ENCODE measurements around the gene THBS4. TPM values are rescaled to one million over a fixed set of nuclear protein-coding genes. Genes with fewer than 3 reads are reported as not detected.

Gene THBS4
- total and polyA plus RNA-seq, 12 donors: 41.1 to 180 (median 67.5) TPM

DNA sequence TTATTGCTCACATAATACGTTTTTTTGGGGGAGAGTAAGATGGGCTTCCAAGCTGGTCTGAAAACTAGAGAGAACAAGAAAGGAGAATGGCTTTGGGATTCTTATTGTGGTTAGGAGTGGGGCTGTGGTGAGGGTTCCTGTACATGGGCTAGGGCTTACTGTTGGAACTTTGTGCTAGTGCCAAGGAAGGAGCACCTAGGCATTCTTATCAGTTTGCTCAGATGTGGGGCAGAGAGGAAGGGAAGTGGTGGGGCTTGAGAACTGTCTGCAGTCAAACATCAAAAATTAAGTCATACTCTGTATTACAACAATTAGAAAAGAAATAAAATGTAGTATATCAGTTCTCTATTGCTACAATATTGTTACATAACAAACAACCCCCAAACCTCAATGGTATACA lies 4.0 kb upstream of the THBS4 start:
- peaks cover 0 to 39% (median 28%) of the 10 kb centered on the region in 7 donors for H3K27me3 ChIP-seq
- no peak for ATAC-seq
- no peak for DNase-seq
- no peak for TF ChIP-seq CTCF (IDR thresholded peaks at IDR 0.05)
- intact Hi-C loops (cut with DNase I): loop anchor here in 1 of 10 donors (5.0 kb wide), 1 partner anchor 39 kb away; the partner anchor contains the start of gene MTX3
- no peak overlapping the region for H3K27ac ChIP-seq
- WGBS, 2 donors: 82 to 89% methylated on average over 1 of the region's 1 CpG
- H3K4me3 ChIP-seq: no peak overlapping the region
- no peaks in the 10 kb centered on the region for H3K36me3 ChIP-seq
- H3K9me3 ChIP-seq: no peaks in the 10 kb centered on the region
- peaks cover 0 to 7% (median 0%) of the 10 kb centered on the region in 9 donors for H3K4me1 ChIP-seq

GRCh38 chr5:80033513-80033912 lies 1.6 kb upstream of the THBS4 start:
- DNase-seq (no peak), ATAC-seq (no peak)
- Histone ChIP-seq H3K4me3 (no peak overlapping the region), H3K27me3 (peaks cover 0 to 62% (median 39%) of the 10 kb centered on the region in 7 donors), H3K27ac (no peak overlapping the region), H3K4me1 (peaks cover 0 to 7% (median 0%) of the 10 kb centered on the region in 9 donors), H3K9me3 (no peaks in the 10 kb centered on the region), H3K36me3 (no peaks in the 10 kb centered on the region)
- no peak for TF ChIP-seq CTCF (IDR thresholded peaks at IDR 0.05)
- intact Hi-C loops (cut with DNase I): loop anchor here in 1 of 10 donors (5.0 kb wide), 1 partner anchor 41 kb away; the partner anchor contains the start of gene MTX3

DNA sequence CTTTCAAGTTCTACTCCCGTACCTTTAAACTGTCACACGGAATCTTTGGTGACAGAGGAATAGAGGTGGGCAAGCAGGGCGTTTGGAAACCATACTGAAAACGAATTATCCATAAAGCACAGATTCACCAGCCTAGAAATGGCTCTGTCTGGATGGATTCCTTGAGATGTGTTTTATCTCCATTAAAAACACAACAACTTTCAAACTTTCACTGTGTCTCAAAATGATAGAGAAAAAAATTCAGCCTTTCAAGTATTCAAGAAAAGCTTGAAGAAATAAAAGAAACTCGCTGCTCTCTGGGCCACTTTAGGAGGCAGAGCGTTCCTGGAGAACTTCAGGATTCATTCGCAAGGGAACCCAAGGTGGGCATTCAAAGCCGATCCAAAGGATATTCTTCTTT lies 589 bp upstream of the THBS4 start:
- intact Hi-C loops (cut with DNase I): loop anchor here in 1 of 10 donors (5.0 kb wide), 1 partner anchor 42 kb away; the partner anchor contains the start of gene MTX3
- Histone ChIP-seq H3K9me3 (no peaks in the 10 kb centered on the region), H3K36me3 (no peaks in the 10 kb centered on the region), H3K27me3 (peaks cover 0 to 65% (median 39%) of the 10 kb centered on the region in 7 donors), H3K4me3 (peak overlapping the region in 9 of 10 donors; percentile 13 to 62 (median 52)), H3K4me1 (peaks cover 0 to 7% (median 0%) of the 10 kb centered on the region in 9 donors), H3K27ac (peak overlapping the region in 7 of 10 donors; percentile 35 to 73 (median 56))
- 39 to 41% methylated on average over 8 of the region's 8 CpGs for WGBS, 2 donors
- TF ChIP-seq CTCF (IDR thresholded peaks at IDR 0.05): no peak
- no peak for DNase-seq
- ATAC-seq: peak in 2 of 8 donors; percentile 5 to 9

DNA sequence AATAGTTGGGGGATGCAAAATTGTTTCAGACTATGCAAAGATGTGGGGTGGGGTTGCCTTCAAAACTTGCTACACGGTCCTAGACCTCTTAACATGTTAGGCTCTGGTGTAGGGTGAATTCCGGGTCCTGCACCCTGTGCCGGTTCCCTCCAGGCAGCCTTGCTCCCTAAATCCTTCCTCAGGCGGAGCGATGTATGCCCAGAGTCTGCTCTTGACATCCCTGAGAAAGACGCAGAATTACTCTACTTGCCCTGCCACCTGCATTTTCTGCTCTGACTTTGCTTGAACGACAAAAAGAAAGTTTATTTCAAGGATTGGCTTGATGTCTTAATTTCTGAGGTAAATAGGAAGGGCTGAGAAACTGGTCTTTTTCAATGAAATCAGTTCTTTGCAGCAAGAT lies 691 bp downstream of the THBS4 start:
- 79 to 80% methylated on average over 7 of the region's 7 CpGs for WGBS, 2 donors
- no peak for TF ChIP-seq CTCF (IDR thresholded peaks at IDR 0.05)
- intact Hi-C loops (cut with DNase I): no loop called here
- H3K4me1 ChIP-seq: peaks cover 0 to 7% (median 0%) of the 10 kb centered on the region in 9 donors
- H3K27ac ChIP-seq: peak overlapping the region in 9 of 10 donors; percentile 35 to 73 (median 62)
- no peak for DNase-seq
- peaks cover 0 to 5% (median 0%) of the 10 kb centered on the region in 9 donors for H3K36me3 ChIP-seq
- H3K4me3 ChIP-seq: peak overlapping the region; percentile 15 to 62 (median 52)
- no peaks in the 10 kb centered on the region for H3K9me3 ChIP-seq
- H3K27me3 ChIP-seq: peaks cover 0 to 65% (median 39%) of the 10 kb centered on the region in 7 donors
- ATAC-seq: no peak
